GM23338 (cell line): ENCODE results near the gene LRMDA.

Experiments
- CREB1 ChIP-seq: fragments of 250-450 bp; sonication (Bioruptor Pico); IDR thresholded peaks from 2 replicates; pipeline ENCODE4 v1.5.0; 2020; ENCODE audit warnings: low read depth, mild to moderate bottlenecking, moderate library complexity
- EZH2 ChIP-seq: fragments of 200-600 bp; sonication (generic); IDR thresholded peaks from one replicate; pipeline ENCODE4 v1.8.0; 2017; ENCODE audit warnings: antibody characterized with exemption, mild to moderate bottlenecking, low read depth; ENCODE audit not compliant: unreplicated experiment
- EZH2phosphoT487 ChIP-seq: fragments of 200-600 bp; sonication (generic); IDR thresholded peaks from one replicate; pipeline ENCODE4 v1.8.1; 2018; ENCODE audit warnings: antibody characterized with exemption; ENCODE audit not compliant: unreplicated experiment
- JUNB ChIP-seq: IDR thresholded peaks from one replicate; pipeline ENCODE4 v1.6.1; 2016; ENCODE audit warnings: antibody characterized with exemption; ENCODE audit not compliant: unreplicated experiment
- NANOG ChIP-seq: IDR thresholded peaks from 2 replicates; pipeline ENCODE4 v1.6.1; 2016; ENCODE audit warnings: antibody characterized with exemption, borderline replicate concordance
- POLR2AphosphoS5 ChIP-seq: IDR thresholded peaks from 2 replicates; pipeline ENCODE4 v1.6.1; 2016; ENCODE audit warnings: antibody characterized with exemption, low read depth
- ZNF331 ChIP-seq: fragments of 250-450 bp; sonication (Bioruptor Pico); IDR thresholded peaks from 2 replicates; pipeline ENCODE4 v1.5.0; 2020; ENCODE audit warnings: low read depth, mild to moderate bottlenecking, moderate library complexity
- TF ChIP-seq, protein P1 (sequence below), 2 experiments: fragments of 200-600 bp in 1 of 2; sonication (generic) in 1 of 2; conservative IDR thresholded peaks; 2 replicates each; pipeline versions ENCODE4 v1.5.1 to v1.6.1; 2016 to 2017; ENCODE audit warnings: antibody characterized with exemption in 2 of 2, low read depth in 2 of 2, mild to moderate bottlenecking in 2 of 2, moderate library complexity in 1 of 2
- TF ChIP-seq, protein P2 (sequence below): IDR thresholded peaks from 2 replicates; pipeline ENCODE4 v1.6.1; 2016; ENCODE audit warnings: antibody characterized with exemption
- TF ChIP-seq, protein P3 (sequence below): IDR thresholded peaks from one replicate; pipeline ENCODE4 v1.6.1; 2018; ENCODE audit warnings: antibody characterized with exemption; ENCODE audit not compliant: unreplicated experiment
- TF ChIP-seq, protein P4 (sequence below): fragments of 250-450 bp; sonication (Bioruptor Pico); IDR thresholded peaks from 2 replicates; pipeline ENCODE4 v1.5.0; 2020; ENCODE audit warnings: mild to moderate bottlenecking, moderate library complexity

DNA sequence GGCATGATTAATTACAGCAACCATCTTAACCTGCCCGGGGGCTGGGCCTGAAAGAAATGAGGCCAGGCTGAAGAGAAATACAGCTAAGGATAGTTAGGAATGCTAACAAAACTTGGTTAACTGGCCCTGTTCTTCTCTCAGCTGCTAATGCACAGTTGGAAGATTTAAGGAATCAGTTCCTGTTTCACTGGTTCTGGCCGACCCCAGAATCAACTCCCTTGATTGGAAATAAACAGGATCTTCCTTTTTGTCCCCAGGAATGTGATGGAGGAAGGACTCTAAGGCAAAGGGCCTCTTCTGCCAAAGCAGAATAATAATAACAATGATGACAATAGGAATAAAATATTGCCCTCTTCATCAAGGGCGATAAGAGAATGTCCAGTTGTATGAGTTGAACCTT lies 3.5 kb upstream of the LRMDA start:
- TF ChIP-seq, protein P1, sequence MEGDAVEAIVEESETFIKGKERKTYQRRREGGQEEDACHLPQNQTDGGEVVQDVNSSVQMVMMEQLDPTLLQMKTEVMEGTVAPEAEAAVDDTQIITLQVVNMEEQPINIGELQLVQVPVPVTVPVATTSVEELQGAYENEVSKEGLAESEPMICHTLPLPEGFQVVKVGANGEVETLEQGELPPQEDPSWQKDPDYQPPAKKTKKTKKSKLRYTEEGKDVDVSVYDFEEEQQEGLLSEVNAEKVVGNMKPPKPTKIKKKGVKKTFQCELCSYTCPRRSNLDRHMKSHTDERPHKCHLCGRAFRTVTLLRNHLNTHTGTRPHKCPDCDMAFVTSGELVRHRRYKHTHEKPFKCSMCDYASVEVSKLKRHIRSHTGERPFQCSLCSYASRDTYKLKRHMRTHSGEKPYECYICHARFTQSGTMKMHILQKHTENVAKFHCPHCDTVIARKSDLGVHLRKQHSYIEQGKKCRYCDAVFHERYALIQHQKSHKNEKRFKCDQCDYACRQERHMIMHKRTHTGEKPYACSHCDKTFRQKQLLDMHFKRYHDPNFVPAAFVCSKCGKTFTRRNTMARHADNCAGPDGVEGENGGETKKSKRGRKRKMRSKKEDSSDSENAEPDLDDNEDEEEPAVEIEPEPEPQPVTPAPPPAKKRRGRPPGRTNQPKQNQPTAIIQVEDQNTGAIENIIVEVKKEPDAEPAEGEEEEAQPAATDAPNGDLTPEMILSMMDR (conservative IDR thresholded peaks at IDR 0.05; ENCODE audit: low read depth in 2 of 2), result no peak
- TF ChIP-seq EZH2phosphoT487 (no peak), JUNB (no peak), POLR2AphosphoS5 (no peak), NANOG (no peak), ZNF331 (no peak), EZH2 (no peak), CREB1 (CRISPR knock-in tag) (no peak)
- TF ChIP-seq, protein P2, sequence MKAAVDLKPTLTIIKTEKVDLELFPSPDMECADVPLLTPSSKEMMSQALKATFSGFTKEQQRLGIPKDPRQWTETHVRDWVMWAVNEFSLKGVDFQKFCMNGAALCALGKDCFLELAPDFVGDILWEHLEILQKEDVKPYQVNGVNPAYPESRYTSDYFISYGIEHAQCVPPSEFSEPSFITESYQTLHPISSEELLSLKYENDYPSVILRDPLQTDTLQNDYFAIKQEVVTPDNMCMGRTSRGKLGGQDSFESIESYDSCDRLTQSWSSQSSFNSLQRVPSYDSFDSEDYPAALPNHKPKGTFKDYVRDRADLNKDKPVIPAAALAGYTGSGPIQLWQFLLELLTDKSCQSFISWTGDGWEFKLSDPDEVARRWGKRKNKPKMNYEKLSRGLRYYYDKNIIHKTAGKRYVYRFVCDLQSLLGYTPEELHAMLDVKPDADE, result no peak
- TF ChIP-seq, protein P3, sequence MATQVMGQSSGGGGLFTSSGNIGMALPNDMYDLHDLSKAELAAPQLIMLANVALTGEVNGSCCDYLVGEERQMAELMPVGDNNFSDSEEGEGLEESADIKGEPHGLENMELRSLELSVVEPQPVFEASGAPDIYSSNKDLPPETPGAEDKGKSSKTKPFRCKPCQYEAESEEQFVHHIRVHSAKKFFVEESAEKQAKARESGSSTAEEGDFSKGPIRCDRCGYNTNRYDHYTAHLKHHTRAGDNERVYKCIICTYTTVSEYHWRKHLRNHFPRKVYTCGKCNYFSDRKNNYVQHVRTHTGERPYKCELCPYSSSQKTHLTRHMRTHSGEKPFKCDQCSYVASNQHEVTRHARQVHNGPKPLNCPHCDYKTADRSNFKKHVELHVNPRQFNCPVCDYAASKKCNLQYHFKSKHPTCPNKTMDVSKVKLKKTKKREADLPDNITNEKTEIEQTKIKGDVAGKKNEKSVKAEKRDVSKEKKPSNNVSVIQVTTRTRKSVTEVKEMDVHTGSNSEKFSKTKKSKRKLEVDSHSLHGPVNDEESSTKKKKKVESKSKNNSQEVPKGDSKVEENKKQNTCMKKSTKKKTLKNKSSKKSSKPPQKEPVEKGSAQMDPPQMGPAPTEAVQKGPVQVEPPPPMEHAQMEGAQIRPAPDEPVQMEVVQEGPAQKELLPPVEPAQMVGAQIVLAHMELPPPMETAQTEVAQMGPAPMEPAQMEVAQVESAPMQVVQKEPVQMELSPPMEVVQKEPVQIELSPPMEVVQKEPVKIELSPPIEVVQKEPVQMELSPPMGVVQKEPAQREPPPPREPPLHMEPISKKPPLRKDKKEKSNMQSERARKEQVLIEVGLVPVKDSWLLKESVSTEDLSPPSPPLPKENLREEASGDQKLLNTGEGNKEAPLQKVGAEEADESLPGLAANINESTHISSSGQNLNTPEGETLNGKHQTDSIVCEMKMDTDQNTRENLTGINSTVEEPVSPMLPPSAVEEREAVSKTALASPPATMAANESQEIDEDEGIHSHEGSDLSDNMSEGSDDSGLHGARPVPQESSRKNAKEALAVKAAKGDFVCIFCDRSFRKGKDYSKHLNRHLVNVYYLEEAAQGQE, result no peak
- TF ChIP-seq, protein P4, sequence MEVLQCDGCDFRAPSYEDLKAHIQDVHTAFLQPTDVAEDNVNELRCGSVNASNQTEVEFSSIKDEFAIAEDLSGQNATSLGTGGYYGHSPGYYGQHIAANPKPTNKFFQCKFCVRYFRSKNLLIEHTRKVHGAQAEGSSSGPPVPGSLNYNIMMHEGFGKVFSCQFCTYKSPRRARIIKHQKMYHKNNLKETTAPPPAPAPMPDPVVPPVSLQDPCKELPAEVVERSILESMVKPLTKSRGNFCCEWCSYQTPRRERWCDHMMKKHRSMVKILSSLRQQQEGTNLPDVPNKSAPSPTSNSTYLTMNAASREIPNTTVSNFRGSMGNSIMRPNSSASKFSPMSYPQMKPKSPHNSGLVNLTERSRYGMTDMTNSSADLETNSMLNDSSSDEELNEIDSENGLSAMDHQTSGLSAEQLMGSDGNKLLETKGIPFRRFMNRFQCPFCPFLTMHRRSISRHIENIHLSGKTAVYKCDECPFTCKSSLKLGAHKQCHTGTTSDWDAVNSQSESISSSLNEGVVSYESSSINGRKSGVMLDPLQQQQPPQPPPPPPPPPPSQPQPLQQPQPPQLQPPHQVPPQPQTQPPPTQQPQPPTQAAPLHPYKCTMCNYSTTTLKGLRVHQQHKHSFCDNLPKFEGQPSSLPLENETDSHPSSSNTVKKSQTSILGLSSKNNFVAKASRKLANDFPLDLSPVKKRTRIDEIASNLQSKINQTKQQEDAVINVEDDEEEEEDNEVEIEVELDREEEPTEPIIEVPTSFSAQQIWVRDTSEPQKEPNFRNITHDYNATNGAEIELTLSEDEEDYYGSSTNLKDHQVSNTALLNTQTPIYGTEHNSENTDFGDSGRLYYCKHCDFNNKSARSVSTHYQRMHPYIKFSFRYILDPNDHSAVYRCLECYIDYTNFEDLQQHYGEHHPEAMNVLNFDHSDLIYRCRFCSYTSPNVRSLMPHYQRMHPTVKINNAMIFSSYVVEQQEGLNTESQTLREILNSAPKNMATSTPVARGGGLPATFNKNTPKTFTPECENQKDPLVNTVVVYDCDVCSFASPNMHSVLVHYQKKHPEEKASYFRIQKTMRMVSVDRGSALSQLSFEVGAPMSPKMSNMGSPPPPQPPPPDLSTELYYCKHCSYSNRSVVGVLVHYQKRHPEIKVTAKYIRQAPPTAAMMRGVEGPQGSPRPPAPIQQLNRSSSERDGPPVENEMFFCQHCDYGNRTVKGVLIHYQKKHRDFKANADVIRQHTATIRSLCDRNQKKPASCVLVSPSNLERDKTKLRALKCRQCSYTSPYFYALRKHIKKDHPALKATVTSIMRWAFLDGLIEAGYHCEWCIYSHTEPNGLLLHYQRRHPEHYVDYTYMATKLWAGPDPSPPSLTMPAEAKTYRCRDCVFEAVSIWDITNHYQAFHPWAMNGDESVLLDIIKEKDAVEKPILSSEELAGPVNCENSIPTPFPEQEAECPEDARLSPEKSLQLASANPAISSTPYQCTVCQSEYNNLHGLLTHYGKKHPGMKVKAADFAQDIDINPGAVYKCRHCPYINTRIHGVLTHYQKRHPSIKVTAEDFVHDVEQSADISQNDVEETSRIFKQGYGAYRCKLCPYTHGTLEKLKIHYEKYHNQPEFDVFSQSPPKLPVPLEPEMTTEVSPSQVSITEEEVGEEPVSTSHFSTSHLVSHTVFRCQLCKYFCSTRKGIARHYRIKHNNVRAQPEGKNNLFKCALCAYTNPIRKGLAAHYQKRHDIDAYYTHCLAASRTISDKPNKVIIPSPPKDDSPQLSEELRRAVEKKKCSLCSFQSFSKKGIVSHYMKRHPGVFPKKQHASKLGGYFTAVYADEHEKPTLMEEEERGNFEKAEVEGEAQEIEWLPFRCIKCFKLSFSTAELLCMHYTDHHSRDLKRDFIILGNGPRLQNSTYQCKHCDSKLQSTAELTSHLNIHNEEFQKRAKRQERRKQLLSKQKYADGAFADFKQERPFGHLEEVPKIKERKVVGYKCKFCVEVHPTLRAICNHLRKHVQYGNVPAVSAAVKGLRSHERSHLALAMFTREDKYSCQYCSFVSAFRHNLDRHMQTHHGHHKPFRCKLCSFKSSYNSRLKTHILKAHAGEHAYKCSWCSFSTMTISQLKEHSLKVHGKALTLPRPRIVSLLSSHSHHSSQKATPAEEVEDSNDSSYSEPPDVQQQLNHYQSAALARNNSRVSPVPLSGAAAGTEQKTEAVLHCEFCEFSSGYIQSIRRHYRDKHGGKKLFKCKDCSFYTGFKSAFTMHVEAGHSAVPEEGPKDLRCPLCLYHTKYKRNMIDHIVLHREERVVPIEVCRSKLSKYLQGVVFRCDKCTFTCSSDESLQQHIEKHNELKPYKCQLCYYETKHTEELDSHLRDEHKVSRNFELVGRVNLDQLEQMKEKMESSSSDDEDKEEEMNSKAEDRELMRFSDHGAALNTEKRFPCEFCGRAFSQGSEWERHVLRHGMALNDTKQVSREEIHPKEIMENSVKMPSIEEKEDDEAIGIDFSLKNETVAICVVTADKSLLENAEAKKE (CRISPR knock-in tag), result no peak
